NB4 (cell line): ENCODE measurements around the gene IRAK3.

Source experiments
- DNase-seq: peaks from one replicate; pipeline ENCODE4 v3.0.0; 2010; ENCODE audit warnings: low read depth
- H3K4me3 ChIP-seq: one replicate; pipeline ENCODE4 v1.5.1; 2011; ENCODE audit warnings: mild to moderate bottlenecking, low read depth, low read length, moderate library complexity
- MAX ChIP-seq: IDR thresholded peaks from 2 replicates; pipeline ENCODE4 v1.6.1; 2011; ENCODE audit warnings: low read depth, low read length
- MYC ChIP-seq: IDR thresholded peaks from 2 replicates; pipeline ENCODE4 v1.6.1; 2011; ENCODE audit warnings: low read depth, low read length
- POLR2A ChIP-seq: IDR thresholded peaks from 2 replicates; pipeline ENCODE4 v1.6.1; 2011; ENCODE audit warnings: mild to moderate bottlenecking; ENCODE audit not compliant: insufficient read length; ENCODE audit errors: extremely low read depth
- TF ChIP-seq, protein P1 (sequence below): IDR thresholded peaks from one replicate; pipeline ENCODE4 v1.5.1; 2012; ENCODE audit warnings: low read depth, low read length

The IRAK3 gene

DNA sequence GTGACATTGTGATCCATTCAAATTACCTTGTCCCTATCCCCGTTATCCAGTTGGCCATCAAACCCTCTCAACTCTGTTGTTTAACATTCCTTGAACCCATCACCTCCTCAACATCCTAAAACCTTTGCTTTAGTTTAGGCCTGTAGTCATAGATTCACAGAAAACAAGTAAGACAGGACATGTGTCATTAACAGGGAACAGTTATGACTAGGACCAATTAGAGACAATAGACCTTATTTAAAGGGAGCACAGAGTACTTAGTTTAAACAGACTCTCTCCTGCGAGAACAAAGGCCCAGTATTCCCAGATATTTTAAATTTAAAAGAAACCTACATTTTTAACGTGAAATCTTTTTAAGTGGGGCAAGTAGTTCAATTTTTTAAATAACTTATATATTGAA lies 93.2 kb downstream of the IRAK3 start:
- no peak overlapping the region for H3K4me3 ChIP-seq
- no peak for DNase-seq

DNA sequence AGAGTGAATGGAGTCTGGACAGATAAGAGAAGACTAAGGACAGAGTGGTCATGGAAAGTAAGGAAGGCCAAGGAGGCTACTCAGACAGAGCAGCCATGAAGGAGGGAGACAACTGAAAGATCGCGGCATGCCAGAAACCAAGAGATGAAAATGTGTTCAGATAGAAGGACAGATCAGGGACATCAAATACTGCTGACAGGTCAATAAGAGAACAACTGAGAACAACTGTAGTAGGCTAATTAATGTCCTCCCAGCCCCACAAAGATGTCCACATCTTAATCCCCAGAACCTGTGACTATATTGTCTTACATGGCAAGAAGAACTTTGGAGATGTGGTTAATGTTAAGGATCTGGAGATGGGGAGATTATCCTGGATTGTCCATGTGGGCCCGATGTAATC lies 98.3 kb downstream of the IRAK3 start:
- DNase-seq: no peak
- H3K4me3 ChIP-seq: no peak overlapping the region
- TF ChIP-seq MYC (no peak), MAX (no peak), POLR2A (no peak)
- TF ChIP-seq, protein P1, sequence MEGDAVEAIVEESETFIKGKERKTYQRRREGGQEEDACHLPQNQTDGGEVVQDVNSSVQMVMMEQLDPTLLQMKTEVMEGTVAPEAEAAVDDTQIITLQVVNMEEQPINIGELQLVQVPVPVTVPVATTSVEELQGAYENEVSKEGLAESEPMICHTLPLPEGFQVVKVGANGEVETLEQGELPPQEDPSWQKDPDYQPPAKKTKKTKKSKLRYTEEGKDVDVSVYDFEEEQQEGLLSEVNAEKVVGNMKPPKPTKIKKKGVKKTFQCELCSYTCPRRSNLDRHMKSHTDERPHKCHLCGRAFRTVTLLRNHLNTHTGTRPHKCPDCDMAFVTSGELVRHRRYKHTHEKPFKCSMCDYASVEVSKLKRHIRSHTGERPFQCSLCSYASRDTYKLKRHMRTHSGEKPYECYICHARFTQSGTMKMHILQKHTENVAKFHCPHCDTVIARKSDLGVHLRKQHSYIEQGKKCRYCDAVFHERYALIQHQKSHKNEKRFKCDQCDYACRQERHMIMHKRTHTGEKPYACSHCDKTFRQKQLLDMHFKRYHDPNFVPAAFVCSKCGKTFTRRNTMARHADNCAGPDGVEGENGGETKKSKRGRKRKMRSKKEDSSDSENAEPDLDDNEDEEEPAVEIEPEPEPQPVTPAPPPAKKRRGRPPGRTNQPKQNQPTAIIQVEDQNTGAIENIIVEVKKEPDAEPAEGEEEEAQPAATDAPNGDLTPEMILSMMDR: no peak

More for the DNA sequence above, 93.2 kb downstream of the IRAK3 start:
- TF ChIP-seq MYC (no peak), POLR2A (no peak), MAX (no peak)
- TF ChIP-seq, protein P1: no peak

- TF ChIP-seq MYC (no peak), POLR2A (no peak), MAX (no peak)
- TF ChIP-seq, protein P1: no peak
- H3K4me3 ChIP-seq: no peak overlapping the region
- no peak for DNase-seq
Observed at GRCh38 chr12:66288121-66288520, 99.1 kb downstream of the IRAK3 start.

DNA sequence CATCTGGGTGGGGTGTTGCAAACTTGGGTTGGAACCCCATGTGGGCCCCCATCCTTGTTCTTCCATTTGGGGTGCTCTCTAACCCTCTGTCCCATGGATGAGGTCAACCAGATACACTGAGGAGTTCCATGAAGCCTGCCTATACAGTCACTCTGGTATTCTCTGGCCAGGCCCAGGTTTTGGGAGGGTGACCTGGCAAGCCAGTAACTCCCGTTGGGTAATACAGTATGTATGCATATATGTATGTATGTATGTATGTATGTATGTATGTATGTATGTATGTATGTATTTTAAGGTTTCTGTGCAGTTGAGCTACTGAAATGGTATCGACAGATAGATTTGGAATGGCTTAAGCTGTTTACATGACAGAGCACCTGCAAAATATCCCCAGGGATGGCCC lies 100.5 kb downstream of the IRAK3 start:
- H3K4me3 ChIP-seq: no peak overlapping the region
- TF ChIP-seq, protein P1: no peak
- TF ChIP-seq MAX (no peak), MYC (no peak), POLR2A (no peak)
- no peak for DNase-seq

GRCh38 chr12:66290716-66291200 lies 101.7 kb downstream of the IRAK3 start:
- TF ChIP-seq MAX: no peak
- TF ChIP-seq, protein P1: no peak
- no peak for TF ChIP-seq POLR2A
- TF ChIP-seq MYC: no peak
- no peak overlapping the region for H3K4me3 ChIP-seq
- no peak for DNase-seq

- no peak for DNase-seq
- TF ChIP-seq, protein P1: no peak
- TF ChIP-seq POLR2A: no peak
- TF ChIP-seq MAX: no peak
- no peak for TF ChIP-seq MYC
Observed at GRCh38 chr12:66296176-66296683, 107.2 kb downstream of the IRAK3 start.

More at GRCh38 chr12:66296176-66296683, 107.2 kb downstream of the IRAK3 start:
- H3K4me3 ChIP-seq: no peak overlapping the region
